Frontal cortex (tissue), 4 donors: Measurements from ENCODE around the gene FRMD4A. TPM values are rescaled to one million over a fixed set of nuclear protein-coding genes. Genes with fewer than 3 reads are reported as not detected.
"Not testable (repeated sequence)": the region's sequence is repeated elsewhere in the genome, so short reads cannot be mapped to it uniquely, and the experiment has no call there.

Source experiments
- DNase-seq, 2 donors: peaks; one replicate each; pipeline ENCODE4 v3.0.0; 2012; ENCODE audit warnings: low spot score in 2 of 2
- FAIRE-seq: peaks from 2 replicates; lab custom pipeline; 2012; peaks lifted over from hg19 to GRCh38; lab: Jason Lieb, UNC
- total RNA-seq: library from RNA; depleted of rRNA; stranded (reverse); fragments of >200 nt; gene quantifications from one replicate; pipeline ENCODE4 v1.2.3, GENCODE V29; 2014
- donor health status: control.
- donor health status: control.
- donor health status: control.

Gene FRMD4A
- total RNA-seq, 1 donor from 2014 or later, result 69.7 TPM

DNA sequence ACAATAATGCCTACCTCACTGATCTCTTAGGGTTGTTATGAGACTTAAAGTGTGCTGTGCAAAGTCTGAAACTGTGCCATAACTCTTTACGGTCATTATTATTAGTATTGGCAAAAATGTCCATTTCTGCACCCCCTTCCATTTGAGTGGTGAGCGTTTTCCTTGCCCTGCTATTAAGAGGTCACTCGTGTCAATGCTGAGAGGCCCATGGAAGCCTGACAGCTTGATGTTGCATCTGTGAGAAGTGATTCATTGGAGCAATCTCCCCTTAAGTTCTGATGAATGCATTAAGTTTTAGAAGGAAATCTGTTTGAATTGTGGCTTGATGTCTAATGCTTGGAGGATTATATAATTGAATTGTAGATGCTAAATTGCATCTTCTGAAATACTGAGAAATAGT lies 253.3 kb downstream of the FRMD4A start:
- no peak for FAIRE-seq

DNA sequence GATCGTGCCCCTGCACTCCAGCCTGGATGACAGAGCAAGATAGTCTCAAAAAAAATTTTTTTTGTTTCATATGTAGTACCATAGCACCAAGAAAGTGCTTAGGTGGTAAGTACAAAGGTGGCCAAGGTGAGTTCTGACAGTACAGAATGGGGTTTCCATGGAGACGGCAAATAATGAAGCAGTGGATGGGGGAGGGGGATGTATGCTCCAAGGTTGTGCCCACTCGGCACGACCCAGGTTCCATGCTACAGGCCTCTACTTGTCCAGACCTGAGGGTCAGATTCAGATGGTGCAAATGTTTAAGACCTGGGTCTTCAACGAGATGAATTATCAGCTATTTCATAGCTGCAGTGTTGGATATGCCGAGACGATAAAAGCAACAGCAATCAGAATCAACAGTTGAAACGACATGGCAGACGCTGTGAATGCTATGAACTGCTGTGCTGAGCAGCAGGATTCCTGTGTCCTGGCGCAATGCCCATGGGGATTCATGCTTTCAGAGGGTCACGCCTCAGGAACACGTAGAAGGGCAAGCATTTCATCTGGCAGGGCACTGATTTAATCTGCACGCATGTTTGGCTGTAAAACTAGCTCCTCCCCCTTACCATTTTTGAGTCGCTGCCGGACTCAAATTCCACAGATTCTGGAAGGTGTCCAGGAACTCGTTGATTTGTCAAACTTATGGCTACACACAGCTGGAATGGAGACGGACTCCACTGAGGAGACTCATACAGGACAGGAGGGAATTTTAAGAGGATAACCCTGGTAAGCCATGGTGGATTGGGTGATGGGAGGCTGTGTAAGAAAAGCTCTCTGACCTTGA lies 256.5 kb downstream of the FRMD4A start:
- DNase-seq (peak in 1 of 2 donors; percentile 20), FAIRE-seq (no peak)

More for the DNA sequence above, 253.3 kb downstream of the FRMD4A start:
- no peak for DNase-seq

DNA sequence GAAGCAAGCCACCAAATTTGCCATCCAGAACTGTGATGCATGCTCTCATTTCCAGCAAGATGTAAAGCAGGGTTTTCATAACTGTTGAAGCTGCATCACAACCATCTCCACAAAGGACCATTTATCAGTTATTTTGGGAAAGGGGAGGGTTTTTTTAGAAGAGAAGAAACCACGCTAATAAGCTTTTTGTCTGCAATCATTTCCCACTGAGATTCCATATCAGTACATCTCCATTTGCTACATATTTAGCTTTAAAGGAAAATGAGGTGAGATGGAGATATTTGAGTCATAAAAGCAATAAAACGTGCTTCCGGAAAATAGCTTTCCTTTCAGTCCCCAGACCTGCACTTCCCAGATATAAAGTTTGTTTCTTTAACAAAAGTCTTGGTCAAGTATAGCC lies 258.2 kb downstream of the FRMD4A start:
- no peak for DNase-seq
- FAIRE-seq, result no peak

DNA sequence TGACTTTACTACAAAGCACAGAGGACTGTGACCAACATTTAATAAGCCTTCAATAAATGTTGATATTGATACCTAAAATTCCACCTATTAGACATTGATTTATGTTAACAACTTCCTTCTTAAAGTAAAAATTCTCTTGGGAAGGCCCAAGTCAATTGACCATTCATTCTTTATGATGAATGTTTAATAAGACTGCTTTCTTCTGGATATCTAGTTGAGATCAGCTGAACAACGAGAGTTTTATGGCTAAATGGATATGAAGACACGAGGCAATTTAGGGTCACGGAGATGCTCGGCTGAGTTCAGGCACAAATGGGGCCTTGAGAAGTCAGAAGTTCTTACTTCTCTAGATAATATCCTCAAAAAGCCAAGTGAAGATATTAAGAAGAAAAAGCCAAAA lies 258.8 kb downstream of the FRMD4A start:
- DNase-seq (no peak), FAIRE-seq (no peak)

DNA sequence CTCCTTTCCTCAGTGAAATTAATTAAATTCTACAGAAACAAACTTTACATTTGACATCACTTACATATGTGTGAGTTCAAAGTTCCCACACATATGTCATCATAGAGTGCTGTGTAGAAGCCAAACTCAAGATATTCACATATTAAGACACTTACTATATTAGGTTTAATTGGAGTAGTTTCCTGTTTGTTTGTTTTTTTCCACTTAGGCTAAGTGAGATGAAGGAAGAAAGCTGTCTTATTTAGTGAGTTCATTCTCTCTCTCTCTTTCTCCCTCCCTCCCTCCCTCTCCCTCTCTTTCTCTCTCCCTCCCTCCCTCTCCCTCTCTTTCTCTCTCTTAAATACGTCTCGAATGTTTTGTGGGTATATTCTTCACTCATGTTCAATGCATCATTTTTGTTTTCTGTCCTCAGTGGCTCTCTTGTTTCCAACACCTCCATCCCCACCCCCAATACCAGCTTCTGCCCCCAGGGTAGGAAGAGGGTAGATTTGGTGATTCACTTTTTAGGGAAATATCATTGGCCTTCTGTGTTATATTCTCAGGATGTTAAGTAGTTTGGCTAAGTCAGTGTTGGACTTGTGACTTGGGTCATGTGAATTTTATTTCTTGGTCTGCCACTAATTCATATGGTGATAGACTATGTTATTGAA lies 262.0 kb downstream of the FRMD4A start:
- no peak for FAIRE-seq
- DNase-seq, result no peak

DNA sequence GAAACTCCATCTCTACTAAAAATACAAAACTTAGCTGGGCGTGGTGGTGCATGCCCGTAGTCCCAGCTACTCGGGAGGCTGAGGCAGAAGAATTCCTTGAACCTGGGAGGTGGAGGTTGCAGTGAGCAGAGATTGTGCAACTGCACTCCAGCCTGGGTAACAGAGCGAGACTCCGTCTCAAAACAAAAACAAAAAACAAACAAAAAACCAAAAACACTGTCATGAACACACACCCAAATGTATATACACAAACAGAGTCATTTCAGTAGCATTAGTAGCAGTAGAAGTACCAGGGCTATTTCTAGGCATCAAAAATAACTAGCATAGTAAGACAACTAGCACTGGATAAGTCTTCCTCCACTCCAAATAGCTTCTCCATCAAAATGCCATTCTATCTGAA lies 263.1 kb downstream of the FRMD4A start:
- not testable (repeated sequence) for DNase-seq, FAIRE-seq

DNA sequence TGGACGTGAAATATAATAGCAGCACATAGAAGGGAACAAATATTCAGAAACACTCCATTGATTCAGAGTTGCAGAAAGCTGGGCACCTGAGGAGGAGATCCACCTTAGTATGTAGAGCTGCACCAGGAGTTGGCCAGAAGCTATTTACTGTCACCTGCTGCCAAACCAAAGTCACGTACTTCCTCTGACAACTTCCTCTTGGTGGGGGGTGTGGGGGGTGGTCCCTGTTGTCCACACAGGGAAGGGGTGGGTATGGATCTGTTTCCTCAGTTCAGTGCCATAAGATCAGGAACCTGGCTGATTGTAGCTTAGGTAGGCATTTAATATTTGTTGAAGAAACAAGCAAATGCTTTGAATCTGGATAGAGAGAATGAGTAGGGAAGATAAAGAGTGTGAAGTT lies 264.6 kb downstream of the FRMD4A start:
- no peak for DNase-seq
- no peak for FAIRE-seq

DNA sequence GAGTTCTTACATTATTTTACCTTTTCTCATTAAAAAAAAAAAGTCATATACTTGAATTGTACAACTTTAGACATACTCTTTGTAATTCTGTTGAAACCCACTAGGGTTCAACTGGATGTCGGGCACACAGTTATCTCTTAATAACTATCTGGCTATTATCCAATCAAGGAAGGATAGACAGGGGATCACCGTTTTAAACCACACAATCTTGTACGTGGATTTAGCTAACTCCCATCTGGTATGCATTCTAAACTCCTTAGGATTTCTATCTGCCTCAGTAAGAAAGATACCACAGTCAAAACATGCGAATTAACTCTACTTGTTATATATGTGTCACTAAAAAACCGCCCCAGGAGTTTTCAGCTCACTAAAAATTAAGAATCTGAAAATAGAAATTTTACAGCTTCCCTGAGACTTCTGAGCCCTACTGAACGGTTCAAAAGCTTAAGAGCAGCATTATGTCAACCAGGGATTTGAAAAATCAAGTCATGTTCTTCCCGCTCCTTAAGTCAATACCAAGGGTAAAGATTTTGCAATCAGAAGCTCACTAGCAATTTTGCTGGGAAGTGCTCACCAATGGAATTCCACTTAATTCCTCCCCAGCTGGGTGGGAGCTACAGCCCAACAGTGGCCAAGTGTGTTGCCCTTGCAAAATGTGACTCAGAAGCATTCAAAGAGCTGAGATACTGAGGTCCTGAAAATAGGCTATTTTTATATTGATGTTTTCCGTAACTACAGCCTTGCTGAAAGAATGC lies 267.0 kb downstream of the FRMD4A start:
- FAIRE-seq (no peak), DNase-seq (no peak)

DNA sequence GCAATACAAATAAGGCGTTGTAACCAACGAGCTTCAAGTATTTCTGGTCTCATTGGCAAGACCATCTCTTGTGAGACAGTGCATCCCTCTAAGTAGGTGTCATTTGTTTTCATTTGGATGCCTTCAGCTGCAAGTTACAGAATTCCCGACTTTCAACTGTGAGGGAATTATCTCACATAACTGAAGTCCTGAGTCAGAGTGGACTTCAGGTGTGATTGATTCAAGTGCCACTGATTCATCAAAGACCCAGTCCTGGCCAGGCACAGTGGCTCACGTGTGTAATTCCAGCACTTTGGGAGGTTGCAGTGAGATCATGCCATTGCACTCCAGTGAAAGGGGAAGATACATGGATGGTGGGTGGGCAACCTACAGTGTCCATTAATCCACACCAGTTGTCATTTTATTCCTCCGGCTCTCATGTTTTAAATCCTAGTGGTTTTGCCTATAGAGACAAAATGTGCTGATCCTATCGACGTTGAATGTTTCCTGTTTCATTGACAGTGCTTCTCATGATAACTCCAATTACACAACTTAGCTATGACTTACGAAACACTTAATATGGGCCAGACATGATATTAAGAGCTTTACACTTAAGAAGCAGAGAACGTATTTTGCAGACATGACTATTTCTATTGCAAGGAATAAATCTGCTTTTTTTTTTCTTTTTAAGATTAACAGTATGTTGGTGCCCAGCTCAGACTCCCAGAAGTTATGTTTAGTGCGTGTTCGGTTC lies 268.0 kb downstream of the FRMD4A start:
- DNase-seq, result no peak
- FAIRE-seq, result no peak

DNA sequence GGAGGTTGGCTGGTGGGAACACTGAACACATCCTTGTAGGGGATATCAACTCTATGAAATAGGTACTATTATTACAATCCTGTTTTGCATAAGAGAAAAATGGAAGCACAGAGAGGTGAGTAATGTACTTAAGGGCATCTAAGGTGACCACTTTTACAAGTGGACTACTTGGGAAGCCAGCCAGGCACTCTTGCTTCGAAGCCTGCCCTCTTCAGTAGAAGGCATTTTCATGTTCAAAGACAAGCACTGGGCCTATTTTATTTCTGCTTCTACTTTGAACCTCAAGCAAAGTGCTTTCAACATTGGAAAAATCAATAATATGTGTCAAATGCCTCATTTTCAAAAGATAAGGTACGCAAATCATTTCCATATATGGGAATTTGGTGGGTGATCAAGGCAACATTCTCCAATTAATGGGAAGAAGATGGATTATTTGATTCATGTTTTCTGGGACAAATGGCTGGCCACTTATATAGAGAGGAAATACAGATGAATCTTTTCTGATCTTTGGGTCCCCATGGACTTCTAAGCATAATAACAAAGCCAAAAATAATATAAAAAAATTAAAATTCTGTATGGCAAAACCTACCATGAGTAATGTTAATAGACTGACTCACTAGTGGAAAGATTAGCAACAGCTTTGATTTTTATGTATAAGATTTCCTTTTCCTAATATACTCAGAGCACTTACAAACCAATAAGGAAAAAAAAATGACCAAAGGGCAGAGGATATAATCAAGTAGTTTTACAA lies 270.2 kb downstream of the FRMD4A start:
- no peak for FAIRE-seq
- DNase-seq, result no peak

DNA sequence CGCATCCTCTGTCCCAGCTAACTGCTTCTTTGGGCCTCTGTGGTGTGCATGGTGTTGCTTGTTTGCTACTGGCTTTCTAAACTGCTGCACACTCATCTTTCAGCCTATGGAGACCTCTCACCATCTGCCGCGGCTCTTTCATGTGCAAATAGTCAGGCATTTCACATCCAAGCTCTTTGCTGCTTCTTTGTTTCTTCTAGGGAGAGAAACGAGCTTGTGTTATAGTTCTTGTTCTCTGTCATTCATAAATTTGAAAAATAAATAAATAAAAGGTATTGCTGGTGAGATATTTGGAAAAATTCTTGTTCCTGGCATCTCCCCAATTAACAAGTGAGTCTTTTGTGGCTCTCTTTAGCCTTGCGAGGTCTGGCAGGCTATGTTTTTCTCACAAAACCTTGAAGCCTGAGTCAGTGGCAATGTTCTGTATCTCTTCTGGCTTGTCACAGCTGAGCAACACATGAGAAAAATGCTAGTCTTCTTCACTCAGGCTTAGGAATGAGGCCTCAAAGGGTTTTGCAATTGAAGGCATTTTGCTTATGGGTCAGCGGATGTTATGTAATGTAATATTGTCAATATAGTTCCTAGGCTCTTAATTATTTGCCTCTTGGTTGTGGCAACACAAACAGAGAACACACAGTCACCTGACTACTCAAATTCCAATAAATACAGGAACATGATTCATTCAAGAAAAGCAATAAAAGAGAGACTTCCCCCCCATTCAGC lies 274.0 kb downstream of the FRMD4A start:
- DNase-seq, result no peak
- no peak for FAIRE-seq

DNA sequence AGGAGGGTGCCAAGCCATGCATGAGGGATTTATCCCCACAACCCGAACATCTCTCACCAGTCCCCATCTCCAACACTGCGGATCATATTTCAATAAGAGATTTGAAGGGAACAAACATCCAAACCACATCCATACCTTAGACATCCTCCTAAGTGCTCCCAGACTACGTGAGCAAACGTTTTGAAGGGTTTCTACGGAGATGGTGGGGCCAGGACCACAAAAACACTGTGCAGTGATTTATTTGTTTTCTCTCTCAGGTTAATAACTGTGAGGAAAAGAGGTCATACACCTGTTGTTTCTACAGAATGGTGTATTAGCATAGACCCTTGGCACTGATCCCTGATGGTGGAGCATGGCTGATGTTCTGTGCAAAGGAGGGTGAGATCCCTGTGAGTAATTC lies 277.8 kb downstream of the FRMD4A start:
- FAIRE-seq, result no peak
- DNase-seq, result no peak

DNA sequence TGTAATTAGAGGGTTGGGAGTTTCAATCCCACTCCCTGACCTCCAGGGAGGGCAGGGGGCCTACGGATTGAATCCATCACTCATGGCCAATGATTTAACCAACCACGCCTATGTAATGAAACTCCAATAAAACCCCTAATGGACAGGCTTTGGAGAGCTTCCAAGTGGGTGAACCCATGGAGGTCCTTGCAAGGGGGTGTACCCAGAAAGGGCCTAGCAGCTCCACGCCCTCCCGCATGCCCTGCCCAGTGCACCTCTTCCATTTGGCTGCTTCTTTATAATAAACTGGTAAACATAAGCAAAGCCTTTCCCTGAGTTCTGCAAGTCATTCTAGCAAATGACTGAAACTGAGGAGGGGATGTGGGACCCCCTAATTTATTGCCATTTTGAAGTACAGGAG lies 280.1 kb downstream of the FRMD4A start:
- FAIRE-seq (no peak), DNase-seq (no peak)

DNA sequence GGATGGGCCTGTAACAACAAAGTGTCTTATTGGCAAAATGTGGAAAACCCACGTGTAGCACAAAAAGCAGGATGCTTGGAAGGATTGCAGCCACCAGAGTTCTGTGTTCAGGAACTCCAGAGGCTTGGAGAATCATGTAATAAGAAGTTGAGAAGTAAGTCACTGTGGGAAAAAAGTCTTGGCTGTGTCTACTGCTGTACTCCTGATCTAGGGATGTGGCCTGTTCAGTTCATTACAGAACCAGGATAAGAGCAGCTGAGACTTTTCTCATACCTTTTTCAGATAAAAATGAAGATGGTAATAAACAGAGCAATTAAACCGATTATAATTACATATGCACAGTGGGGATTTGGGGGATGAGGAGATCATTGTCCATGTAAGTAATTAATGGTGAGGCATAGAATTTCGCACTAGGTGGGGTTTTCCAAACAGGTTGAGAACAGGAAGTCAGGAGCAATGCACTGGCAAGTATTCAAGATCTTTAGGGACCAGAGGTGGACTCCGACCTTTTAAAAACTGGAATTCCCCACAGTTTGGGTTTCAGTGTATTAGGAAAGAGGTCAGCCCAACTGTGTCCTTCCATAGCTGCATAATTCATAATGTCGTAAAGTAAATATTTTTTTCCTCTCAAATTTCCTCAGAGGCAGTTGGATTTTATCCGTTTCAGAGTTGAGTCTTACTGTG lies 281.7 kb downstream of the FRMD4A start:
- FAIRE-seq (no peak), DNase-seq (no peak)

DNA sequence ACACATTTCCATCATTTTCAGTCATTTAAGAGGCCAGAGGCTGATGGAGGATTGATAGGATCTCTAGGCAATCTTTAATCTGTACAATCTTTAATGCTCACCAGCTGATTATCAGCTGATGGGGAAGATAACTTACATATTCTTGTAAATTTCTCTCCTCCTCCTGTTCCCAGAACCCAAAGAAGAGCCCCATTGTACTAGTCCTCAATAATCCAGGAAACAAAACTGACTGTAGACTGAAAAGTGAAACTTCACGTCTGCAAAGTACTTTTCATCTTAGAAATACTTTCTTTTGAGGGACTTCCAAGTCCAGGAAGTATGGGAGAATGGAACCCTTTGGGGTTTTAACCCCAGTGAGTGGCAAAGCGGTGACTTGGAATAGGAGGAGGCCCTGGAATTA lies 283.3 kb downstream of the FRMD4A start:
- no peak for FAIRE-seq
- DNase-seq, result no peak

DNA sequence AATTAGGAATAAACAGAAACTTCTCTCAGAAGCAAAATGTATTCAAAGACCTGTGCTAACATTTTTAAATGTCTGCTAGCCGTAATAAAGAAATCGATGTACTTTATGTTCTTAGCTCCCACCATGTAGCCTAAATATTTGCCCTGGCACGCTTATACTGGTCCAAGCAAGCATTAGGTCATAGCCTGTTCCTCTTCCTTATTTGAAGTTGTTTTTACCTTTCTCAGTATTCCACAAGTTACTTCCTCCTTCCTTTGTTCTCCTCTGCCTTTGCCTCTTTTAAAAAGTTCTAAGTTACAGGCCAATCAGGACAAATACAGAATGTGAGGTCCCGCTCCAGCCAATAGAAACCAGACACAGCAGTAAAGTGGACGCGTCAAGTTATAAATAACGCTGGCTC lies 288.7 kb downstream of the FRMD4A start:
- DNase-seq, FAIRE-seq: not testable (repeated sequence)

DNA sequence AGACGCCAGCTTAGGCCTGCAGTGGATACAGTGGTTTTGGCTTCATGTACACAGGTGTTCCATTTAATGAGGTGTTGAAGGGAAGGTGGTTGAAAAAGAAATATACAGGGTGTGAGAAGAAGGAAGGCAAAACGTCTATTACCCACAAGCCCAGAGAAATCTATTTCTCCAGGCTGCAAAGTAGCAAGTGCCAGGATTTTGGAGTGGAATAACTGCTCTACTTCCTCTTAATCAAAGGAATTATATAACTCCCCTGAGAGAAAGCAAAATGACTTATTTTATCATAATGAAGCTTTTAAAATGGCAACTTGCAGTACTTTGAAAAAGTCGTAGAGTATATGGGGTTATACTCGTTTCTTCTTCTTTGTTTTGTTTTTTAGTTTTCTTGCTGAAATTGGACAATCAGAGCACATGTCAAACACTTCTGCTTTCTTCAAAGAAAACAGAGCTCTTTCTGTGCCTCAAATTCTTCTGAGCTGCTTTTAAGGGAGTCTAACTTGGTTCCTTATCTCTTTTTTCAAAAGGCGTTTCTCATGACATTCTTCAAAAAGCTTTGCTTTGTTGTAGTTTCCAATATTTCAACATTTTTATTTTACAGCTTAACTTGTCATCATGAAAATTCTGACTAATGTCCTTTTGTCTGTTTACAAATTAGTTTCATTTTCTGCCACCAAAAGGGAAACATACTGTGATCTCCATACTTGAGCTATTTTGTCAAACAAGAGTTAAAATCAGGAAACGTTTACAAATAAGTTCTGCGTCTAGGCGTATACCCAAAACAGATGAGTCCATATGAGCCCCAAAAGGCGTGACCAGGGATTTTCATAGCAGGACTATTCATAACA lies 289.7 kb downstream of the FRMD4A start:
- no peak for FAIRE-seq
- no peak for DNase-seq
